Adrenal gland (tissue), 5 donors: ENCODE results near the gene WDR45B.

ENCODE experiments used
- POLR2A ChIP-seq, 2 donors: fragments of 450-650 bp; IDR thresholded peaks; one replicate each; pipeline ENCODE4 v1.6.1; 2017; ENCODE audit warnings: antibody characterized with exemption in 2 of 2, mild to moderate bottlenecking in 2 of 2, moderate library complexity in 1 of 2
- TF ChIP-seq, protein P1 (sequence below), 6 experiments: fragments of 450-650 bp in 4 of 6; fragments of 200-600 bp in 2 of 6; sonication (generic) in 1 of 6; IDR thresholded peaks; 1 replicate in 5 of 6; 2 replicates in 1 of 6; pipeline versions ENCODE4 v1.5.1 to v1.8.0; 2016 to 2021; ENCODE audit warnings: antibody characterized with exemption in 6 of 6, mild to moderate bottlenecking in 2 of 6, moderate library complexity in 1 of 6
- donor health status: DM: no; HTN: no; CAD: no.

DNA sequence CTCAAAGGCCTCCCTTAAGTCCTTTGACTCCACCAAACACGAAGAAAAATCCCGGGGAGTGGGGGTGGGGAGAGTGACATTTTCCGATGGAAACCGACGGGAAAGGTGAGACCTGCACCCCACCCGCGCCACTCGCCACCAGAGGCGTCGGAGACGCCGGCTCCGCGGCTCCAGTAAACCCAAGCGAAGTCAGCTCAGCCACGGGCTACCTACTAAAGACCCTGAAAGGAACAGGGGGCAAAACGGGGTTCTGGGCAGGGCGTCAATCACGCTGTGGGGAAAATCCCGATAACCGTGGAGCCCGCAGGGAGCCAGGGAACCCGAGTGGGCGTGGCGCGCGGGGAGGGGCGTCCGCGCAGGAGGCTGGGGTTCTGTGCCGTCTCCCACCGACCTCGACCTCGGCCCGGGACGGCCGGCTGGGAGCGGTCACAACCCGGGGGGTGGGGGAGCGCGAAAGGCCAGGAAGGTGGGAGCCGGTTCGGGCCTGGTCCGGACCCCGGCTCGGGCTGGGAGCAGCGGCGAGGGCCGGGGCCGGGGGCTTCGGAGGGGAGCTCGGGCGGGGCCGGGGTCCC lies 565 bp downstream of the WDR45B start:
- TF ChIP-seq, protein P1, sequence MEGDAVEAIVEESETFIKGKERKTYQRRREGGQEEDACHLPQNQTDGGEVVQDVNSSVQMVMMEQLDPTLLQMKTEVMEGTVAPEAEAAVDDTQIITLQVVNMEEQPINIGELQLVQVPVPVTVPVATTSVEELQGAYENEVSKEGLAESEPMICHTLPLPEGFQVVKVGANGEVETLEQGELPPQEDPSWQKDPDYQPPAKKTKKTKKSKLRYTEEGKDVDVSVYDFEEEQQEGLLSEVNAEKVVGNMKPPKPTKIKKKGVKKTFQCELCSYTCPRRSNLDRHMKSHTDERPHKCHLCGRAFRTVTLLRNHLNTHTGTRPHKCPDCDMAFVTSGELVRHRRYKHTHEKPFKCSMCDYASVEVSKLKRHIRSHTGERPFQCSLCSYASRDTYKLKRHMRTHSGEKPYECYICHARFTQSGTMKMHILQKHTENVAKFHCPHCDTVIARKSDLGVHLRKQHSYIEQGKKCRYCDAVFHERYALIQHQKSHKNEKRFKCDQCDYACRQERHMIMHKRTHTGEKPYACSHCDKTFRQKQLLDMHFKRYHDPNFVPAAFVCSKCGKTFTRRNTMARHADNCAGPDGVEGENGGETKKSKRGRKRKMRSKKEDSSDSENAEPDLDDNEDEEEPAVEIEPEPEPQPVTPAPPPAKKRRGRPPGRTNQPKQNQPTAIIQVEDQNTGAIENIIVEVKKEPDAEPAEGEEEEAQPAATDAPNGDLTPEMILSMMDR (IDR thresholded peaks at IDR 0.05) = peak in 2 of 6 experiments; percentile 20 to 33
- TF ChIP-seq POLR2A (IDR thresholded peaks at IDR 0.05) = no peak
